GM12872 (cell line): ENCODE results near the gene CHRFAM7A.
"Not testable (repeated sequence)": the region's sequence is repeated elsewhere in the genome, so short reads cannot be mapped to it uniquely, and the experiment has no call there.

Source experiments
- TF ChIP-seq, protein P1 (sequence below): IDR thresholded peaks from 3 replicates; pipeline ENCODE4 v1.5.1; 2011; ENCODE audit warnings: low read depth, mild to moderate bottlenecking, low read length, moderate library complexity; ENCODE audit not compliant: insufficient read depth

Gene CHRFAM7A

GRCh38 chr15:30392766-30393663, at the start of gene CHRFAM7A:
CHRFAM7A (minus strand) TSS chr15:30393540; CDS start chr15:30383351, 10,189 bp downstream.
- TF ChIP-seq, protein P1, sequence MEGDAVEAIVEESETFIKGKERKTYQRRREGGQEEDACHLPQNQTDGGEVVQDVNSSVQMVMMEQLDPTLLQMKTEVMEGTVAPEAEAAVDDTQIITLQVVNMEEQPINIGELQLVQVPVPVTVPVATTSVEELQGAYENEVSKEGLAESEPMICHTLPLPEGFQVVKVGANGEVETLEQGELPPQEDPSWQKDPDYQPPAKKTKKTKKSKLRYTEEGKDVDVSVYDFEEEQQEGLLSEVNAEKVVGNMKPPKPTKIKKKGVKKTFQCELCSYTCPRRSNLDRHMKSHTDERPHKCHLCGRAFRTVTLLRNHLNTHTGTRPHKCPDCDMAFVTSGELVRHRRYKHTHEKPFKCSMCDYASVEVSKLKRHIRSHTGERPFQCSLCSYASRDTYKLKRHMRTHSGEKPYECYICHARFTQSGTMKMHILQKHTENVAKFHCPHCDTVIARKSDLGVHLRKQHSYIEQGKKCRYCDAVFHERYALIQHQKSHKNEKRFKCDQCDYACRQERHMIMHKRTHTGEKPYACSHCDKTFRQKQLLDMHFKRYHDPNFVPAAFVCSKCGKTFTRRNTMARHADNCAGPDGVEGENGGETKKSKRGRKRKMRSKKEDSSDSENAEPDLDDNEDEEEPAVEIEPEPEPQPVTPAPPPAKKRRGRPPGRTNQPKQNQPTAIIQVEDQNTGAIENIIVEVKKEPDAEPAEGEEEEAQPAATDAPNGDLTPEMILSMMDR = not testable (repeated sequence)

DNA sequence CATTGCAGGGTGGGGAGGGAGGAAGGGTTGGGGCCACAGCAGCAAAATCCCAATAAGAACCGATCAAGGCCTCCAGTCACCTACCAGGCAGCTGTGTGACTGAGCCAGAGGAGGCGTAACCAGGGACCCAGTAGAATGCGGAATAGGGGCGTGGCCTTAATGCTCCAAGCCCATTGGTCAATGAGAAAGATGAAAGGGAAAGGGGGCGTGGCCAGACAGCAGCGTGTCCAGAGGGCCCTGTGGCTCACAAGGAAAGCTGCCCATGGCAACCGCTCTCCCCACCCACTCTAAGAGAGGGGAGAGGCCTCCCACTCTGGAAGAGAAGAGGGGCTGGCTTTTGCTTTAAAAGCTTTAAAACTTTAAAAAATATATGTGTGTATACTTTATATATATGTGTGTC, 20.8 kb upstream of the CHRFAM7A start, which contains the start of gene GOLGA8R:
Gene GOLGA8R (minus strand): TSS at position 101 of the 400 bp plus-strand sequence. CDS start 98 bp downstream, at position 3.
- TF ChIP-seq, protein P1 = not testable (repeated sequence)
